GM13976 (cell line): ENCODE data around the gene CLASRP.

Experiments used
- DNase-seq: peaks from one replicate; pipeline ENCODE4 v3.0.0; 2012; ENCODE audit warnings: low spot score
- in situ Hi-C: fragments of 300-500 bp; cut with MboI; formaldehyde crosslinking; loops from one replicate; pipeline ENCODE4 v1.12.0; 2022; ENCODE audit warnings: low sequenced_read_pairs, mixed read lengths, inconsistent platforms; ENCODE audit not compliant: unreplicated experiment
- TF ChIP-seq, protein P1 (sequence below): IDR thresholded peaks from 2 replicates; pipeline ENCODE4 v1.5.1; 2012; ENCODE audit warnings: borderline replicate concordance, mild to moderate bottlenecking; ENCODE audit not compliant: insufficient read depth; ENCODE audit errors: extremely low read depth, missing control alignments, control extremely low read depth

The CLASRP gene

DNA sequence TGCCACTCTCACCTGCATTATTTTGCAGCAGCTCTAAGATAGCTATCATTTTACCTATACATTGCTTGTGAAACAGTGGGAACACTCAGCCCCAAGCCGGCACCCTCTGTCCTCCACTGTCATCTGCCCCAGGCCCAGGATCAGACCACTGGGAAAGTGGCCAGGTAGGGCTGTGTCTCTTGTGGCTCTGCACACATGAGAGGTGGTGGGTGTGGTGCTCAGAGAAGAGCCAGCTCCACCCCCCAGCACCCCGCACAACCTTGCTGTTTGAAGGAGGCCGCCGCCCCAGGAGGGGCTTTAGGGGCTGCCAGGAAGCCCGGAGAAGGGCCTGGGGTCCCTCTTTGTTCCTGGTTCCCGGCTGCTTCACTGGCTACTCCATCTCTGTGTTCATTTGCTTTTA lies 80.7 kb downstream of the CLASRP start:
- TF ChIP-seq, protein P1, sequence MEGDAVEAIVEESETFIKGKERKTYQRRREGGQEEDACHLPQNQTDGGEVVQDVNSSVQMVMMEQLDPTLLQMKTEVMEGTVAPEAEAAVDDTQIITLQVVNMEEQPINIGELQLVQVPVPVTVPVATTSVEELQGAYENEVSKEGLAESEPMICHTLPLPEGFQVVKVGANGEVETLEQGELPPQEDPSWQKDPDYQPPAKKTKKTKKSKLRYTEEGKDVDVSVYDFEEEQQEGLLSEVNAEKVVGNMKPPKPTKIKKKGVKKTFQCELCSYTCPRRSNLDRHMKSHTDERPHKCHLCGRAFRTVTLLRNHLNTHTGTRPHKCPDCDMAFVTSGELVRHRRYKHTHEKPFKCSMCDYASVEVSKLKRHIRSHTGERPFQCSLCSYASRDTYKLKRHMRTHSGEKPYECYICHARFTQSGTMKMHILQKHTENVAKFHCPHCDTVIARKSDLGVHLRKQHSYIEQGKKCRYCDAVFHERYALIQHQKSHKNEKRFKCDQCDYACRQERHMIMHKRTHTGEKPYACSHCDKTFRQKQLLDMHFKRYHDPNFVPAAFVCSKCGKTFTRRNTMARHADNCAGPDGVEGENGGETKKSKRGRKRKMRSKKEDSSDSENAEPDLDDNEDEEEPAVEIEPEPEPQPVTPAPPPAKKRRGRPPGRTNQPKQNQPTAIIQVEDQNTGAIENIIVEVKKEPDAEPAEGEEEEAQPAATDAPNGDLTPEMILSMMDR: no peak
- DNase-seq: no peak
- in situ Hi-C loops: no loop called here
